HuH-7 (cell line): ENCODE results near the gene ARHGAP23.

ENCODE experiments used
- DNase-seq: peaks from one replicate; pipeline ENCODE4 v3.0.0; 2011; ENCODE audit warnings: low spot score

Gene ARHGAP23, protein sequence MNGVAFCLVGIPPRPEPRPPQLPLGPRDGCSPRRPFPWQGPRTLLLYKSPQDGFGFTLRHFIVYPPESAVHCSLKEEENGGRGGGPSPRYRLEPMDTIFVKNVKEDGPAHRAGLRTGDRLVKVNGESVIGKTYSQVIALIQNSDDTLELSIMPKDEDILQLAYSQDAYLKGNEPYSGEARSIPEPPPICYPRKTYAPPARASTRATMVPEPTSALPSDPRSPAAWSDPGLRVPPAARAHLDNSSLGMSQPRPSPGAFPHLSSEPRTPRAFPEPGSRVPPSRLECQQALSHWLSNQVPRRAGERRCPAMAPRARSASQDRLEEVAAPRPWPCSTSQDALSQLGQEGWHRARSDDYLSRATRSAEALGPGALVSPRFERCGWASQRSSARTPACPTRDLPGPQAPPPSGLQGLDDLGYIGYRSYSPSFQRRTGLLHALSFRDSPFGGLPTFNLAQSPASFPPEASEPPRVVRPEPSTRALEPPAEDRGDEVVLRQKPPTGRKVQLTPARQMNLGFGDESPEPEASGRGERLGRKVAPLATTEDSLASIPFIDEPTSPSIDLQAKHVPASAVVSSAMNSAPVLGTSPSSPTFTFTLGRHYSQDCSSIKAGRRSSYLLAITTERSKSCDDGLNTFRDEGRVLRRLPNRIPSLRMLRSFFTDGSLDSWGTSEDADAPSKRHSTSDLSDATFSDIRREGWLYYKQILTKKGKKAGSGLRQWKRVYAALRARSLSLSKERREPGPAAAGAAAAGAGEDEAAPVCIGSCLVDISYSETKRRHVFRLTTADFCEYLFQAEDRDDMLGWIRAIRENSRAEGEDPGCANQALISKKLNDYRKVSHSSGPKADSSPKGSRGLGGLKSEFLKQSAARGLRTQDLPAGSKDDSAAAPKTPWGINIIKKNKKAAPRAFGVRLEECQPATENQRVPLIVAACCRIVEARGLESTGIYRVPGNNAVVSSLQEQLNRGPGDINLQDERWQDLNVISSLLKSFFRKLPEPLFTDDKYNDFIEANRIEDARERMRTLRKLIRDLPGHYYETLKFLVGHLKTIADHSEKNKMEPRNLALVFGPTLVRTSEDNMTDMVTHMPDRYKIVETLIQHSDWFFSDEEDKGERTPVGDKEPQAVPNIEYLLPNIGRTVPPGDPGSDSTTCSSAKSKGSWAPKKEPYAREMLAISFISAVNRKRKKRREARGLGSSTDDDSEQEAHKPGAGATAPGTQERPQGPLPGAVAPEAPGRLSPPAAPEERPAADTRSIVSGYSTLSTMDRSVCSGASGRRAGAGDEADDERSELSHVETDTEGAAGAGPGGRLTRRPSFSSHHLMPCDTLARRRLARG (N-terminal part only)

GRCh38 chr17:38428112-38428642, at the start of gene ARHGAP23:
ARHGAP23 (plus strand) TSS chr17:38428464; CDS start chr17:38428486, 22 bp downstream.
- DNase-seq = no peak

DNA sequence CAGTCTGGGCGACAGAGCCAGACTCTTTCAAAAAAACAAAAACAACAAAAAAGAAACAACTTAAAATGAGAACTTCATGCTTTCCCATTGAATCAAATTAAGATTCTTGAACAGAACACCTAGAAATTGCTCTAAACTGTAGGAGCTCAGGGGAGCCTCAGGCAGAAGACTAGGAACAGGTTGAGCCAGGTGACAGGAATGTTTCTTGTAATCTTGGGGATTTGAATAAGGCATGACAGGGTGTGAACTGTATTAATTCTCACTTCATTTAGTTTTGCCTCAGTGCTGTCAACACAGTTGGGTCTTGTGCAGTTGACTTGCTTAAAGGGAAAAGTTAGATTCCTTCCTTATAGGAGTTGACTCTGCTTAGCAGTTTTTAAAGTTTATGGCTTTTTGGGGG, 48.8 kb upstream of the ARHGAP23 start:
- no peak for DNase-seq

DNA sequence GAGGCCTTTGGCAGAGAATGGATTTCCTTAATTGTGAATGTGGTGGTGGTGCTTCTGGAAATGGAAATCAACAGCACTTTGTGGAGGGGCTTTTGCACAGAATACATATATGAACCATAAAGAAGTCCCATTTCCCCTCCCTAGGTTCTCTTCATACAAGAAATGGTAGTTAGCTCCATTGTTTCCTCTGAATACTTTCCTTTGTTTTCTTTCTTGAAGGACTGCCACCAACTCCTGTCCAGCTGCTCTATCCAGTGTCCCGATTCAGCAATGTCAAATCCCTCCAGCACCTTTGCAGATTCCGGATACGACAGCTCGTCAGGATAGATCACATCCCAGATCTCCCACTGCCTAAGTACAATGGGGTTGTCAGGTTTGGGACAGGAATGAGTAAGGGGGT, 33.2 kb upstream of the ARHGAP23 start:
- no peak for DNase-seq

- DNase-seq = no peak
These were observed 31.0 kb upstream of the ARHGAP23 start for GRCh38 chr17:38397227-38397626.

GRCh38 chr17:38400286-38400685, 28.0 kb upstream of the ARHGAP23 start:
- DNase-seq = no peak

DNA sequence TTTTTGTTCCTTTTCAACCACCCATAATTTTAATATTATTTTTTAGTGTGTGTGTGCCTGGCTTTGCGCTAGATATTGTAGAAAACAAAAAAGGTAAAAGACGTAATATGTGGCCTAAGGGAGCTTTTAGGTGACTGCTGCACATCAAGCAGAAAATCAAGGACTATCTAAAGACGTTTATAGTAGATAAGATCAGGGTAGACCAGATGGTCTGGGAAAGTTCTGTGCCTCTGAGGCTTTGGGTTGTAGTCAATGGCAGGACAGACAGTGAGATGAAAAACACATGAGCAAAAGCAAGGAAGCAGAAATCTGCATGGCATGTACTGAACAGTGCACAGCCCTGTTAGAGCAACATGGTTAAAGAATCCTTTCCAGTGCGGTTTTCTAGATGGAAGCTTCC, 26.8 kb upstream of the ARHGAP23 start:
- DNase-seq = no peak

GRCh38 chr17:38402897-38403296, 25.4 kb upstream of the ARHGAP23 start:
- DNase-seq = no peak

GRCh38 chr17:38403491-38403890, 24.8 kb upstream of the ARHGAP23 start:
- DNase-seq = no peak

- DNase-seq = no peak
These were observed 23.9 kb upstream of the ARHGAP23 start for GRCh38 chr17:38404174-38404943.

GRCh38 chr17:38405654-38406053, 22.6 kb upstream of the ARHGAP23 start:
- no peak for DNase-seq

DNA sequence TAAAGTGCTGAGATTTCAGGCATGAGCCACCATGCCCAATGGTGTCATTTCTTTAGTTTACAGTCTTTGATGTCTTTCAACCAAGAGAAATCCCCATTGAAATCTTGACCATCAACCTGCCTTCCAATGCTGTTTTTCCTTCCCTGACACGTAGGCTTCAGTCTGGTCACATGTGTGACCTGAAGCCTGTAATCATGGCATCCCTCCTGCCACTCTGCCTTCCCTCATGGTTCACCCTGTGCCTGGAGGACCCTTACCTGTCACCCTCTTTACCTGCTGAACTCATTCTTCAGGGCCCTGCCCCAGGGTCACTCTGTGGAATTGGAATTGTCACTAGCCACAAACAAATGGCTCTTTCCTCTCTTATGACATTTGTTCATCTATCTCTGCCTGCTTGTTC, 18.1 kb upstream of the ARHGAP23 start:
- no peak for DNase-seq

DNA sequence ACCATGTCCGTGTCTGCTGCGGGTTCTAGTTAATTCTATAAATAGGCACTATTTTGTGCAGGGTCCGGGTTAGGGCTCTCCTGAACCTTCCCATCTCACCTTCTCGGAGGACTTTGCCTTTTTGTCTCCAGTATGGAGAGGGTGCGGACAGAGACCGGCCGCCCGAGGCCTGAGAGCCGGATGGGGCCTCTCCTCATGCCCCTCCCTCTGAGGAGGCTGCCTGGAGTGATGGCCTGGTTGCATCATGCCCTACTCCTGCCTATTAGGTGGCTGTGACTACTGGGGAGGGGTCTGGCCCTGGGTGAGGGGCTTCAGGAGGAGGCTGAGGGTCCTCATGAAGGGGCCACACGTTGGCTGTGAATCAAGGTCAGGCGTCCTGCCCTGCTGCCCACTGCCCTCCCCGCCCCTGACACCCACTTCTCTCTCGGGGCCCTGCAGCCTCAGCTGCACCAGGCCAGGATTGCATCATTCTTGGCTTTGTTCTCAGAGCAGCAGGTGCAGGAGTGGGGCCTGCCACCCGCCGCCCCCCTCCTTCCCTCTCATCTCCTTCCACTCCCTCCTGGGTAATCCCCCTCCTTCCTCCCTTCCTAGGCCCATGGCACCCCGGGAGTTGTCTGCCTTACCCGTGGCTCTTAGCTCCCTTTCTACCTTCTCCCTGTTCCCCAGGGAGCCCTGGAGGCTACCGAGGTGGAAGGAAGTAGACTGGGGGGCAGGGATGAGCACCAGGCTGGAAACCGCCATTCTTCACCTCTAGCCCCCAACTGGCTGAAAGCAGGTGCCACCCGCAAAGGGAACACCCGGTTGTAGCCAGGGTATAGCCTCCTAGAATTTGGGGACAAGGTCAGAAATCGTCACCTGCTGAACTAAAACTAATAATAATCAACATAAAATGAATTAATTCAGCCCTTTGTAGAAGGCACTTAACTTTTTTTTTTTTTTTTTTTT, 12.7 kb upstream of the ARHGAP23 start:
- peak; percentile 72 for DNase-seq

- peak; percentile 42 for DNase-seq
These were observed 11.4 kb upstream of the ARHGAP23 start for GRCh38 chr17:38416840-38417209.

GRCh38 chr17:38417210-38417951, 10.9 kb upstream of the ARHGAP23 start:
- no peak for DNase-seq

DNA sequence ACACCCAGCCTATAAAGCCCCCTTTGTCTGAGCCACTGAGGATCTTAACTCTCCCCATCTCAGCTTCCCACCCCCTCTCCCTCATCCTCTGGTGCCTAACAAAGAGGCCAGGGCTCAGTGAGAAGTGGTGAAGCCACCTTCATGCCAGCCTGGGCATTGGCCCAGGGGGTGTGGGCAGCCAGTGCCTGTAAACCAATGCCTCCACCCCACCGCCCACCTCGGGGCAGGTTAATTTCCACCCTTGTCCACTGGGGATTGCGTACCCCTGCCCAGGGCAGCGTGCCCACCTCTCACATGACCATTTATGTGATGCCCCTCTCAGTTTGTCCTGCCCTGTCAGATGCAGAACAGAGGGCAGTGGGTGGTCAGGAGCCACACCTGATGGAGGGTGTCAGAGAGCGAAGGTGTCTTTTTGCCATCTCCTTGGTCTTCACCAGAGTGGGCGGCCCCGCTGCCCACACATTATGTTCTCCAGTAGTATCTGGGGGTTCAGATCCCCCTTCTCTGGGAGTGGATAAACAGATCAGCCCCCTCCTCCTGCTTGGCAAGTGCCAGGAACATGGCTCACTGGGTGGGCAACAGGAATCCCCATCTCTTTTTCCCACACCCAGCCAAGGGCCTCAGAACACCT, 10.1 kb upstream of the ARHGAP23 start:
- DNase-seq = no peak

DNA sequence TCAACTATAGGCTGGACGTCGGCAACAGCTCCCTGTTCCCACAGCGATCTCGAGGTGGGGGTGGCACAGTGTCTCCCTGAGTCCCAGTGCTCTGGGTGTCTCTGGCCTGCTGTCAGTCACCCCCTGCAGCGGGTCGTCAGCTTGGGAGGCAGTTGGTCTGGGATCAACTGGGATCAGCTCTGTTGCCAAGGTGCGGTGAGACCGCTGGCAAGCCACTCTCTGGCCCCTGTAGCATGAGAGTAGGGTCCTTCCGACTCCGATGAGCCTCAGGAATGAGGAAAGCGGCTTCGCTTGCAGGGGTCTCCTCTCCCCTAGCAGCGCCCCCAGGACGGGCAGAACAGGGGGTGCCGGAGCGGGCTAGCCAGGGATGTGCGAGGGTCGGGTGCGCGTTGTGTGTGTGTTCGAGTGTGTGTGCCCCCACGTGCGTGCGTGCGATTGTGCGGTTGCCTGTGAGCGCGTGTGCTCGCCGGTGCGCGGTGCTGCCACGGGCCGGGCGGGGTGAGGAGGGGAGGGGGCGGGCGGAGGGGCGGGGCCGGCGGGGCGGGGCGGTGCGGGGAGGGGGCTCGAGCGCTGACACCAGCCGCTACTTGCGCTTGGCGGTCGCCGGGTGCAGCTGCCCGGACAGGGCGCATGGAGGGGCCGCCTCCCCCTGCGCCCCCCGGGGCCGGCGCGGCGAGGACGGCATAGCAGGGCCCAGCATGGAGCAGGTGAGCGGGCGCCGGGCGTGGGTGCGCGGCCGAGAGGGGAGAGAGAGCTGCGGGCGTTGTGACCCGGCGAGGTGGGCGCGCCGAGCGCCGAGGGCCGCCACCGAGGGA, 9.4 kb upstream of the ARHGAP23 start:
- DNase-seq = no peak

DNA sequence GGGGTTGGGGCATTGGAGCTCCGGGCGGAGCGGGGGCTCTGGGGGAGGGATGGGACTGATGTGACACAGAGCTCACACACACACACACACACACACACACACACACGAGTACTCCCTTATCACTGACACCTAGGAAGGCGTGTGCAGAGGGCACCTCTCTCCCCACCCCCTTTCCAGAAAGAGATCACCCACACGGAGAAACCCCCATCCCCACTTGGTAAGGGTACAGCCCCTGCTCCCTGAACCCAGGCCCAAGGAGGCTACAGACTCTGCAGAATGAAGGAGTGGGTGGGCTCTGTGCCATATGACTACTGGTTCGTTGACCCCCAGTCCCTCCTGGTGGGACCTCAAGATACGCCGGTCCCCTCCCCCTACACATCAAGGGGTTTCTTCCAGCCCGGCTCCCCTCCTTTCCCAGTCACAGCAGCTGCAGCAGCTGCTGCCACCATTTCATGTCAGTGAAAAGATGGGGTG, 8.7 kb upstream of the ARHGAP23 start:
- no peak for DNase-seq

GRCh38 chr17:38420518-38420917, 7.7 kb upstream of the ARHGAP23 start:
- DNase-seq = no peak
